Measurements from ENCODE around the gene OR2S2. TPM values are rescaled to one million over a fixed set of nuclear protein-coding genes. Genes with fewer than 3 reads are reported as not detected.

OR2S2 gene
- total RNA-seq, 1 experiment from 2014 or later: not detected

GRCh38 chr9:35974800-35975199 lies 16.8 kb upstream of the OR2S2 start:
- ChIA-PET POLR2A (no interaction called here), CTCF (no interaction called here)
- no peak overlapping the region for H3K4me3 Mint-ChIP-seq (ENCODE audit: unreplicated experiment)
- no peaks in the 10 kb centered on the region for H3K36me3 ChIP-seq (ENCODE audit: control insufficient read depth, insufficient read depth, low read length)
- no peaks in the 10 kb centered on the region for H3K4me1 Mint-ChIP-seq (ENCODE audit: low read depth, unreplicated experiment)
- H3K4me1 ChIP-seq: no peaks in the 10 kb centered on the region
- H3K9me3 ChIP-seq: 0 out of 2 replicates have a peak, but pooled peaks cover 9% of the 10 kb centered on the region
- intact Hi-C loops (cut with micrococcal nuclease; ENCODE audit: unreplicated experiment): loop anchor here (1.0 kb wide), 1 partner anchor 12 kb away; no protein-coding TSS in a partner anchor
- no TSS peak for BruUV-seq (replicated peaks)
- no peak overlapping the region for H3K27ac Mint-ChIP-seq (ENCODE audit: unreplicated experiment)
- H3K9me3 Mint-ChIP-seq (ENCODE audit: unreplicated experiment): peaks cover 19% of the 10 kb centered on the region
- TF ChIP-seq CTCF (IDR thresholded peaks at IDR 0.05; ENCODE audit: insufficient read depth in 1 of 2, low read depth in 1 of 2, low read length in 1 of 2, severe bottlenecking in 1 of 2, unreplicated experiment in 1 of 2): no peak
- H3K27me3 ChIP-seq (replicated peaks; ENCODE audit: control insufficient read depth, insufficient read depth, low read length): no peaks in the 10 kb centered on the region
- H3K4me3 ChIP-seq (ENCODE audit: low read depth, low read length): no peak overlapping the region
- DNase-seq: no peak
- H3K27me3 Mint-ChIP-seq (ENCODE audit: insufficient read depth, unreplicated experiment): peaks cover 13% of the 10 kb centered on the region
- H3K36me3 Mint-ChIP-seq (ENCODE audit: insufficient read depth, unreplicated experiment): no peaks in the 10 kb centered on the region

- H3K27me3 ChIP-seq (replicated peaks; ENCODE audit: control insufficient read depth, insufficient read depth, low read length): no peaks in the 10 kb centered on the region
- CTCF ChIA-PET: no interaction called here
- Mint-ChIP-seq H3K9me3 (ENCODE audit: unreplicated experiment) (peaks cover 19% of the 10 kb centered on the region), H3K36me3 (ENCODE audit: insufficient read depth, unreplicated experiment) (no peaks in the 10 kb centered on the region), H3K27ac (ENCODE audit: unreplicated experiment) (no peak overlapping the region), H3K27me3 (ENCODE audit: insufficient read depth, unreplicated experiment) (peaks cover 7% of the 10 kb centered on the region), H3K4me3 (ENCODE audit: unreplicated experiment) (no peak overlapping the region), H3K4me1 (ENCODE audit: low read depth, unreplicated experiment) (no peaks in the 10 kb centered on the region)
- H3K36me3 ChIP-seq (ENCODE audit: control insufficient read depth, insufficient read depth, low read length): no peaks in the 10 kb centered on the region
- BruUV-seq (replicated peaks): no TSS peak
- TF ChIP-seq CTCF (IDR thresholded peaks at IDR 0.05; ENCODE audit: insufficient read depth in 1 of 2, low read depth in 1 of 2, low read length in 1 of 2, severe bottlenecking in 1 of 2, unreplicated experiment in 1 of 2): no peak
- POLR2A ChIA-PET: no interaction called here
- DNase-seq: no peak
- intact Hi-C loops (cut with micrococcal nuclease; ENCODE audit: unreplicated experiment): no loop called here
- no peaks in the 10 kb centered on the region for H3K4me1 ChIP-seq
- H3K4me3 ChIP-seq (ENCODE audit: low read depth, low read length): no peak overlapping the region
- 0 out of 2 replicates have a peak, but pooled peaks cover 9% of the 10 kb centered on the region for H3K9me3 ChIP-seq
Measured at GRCh38 chr9:35972093-35972492, 14.1 kb upstream of the OR2S2 start.

- no peaks in the 10 kb centered on the region for H3K9me3 ChIP-seq
- Mint-ChIP-seq H3K4me1 (ENCODE audit: low read depth, unreplicated experiment) (no peaks in the 10 kb centered on the region), H3K27ac (ENCODE audit: unreplicated experiment) (no peak overlapping the region), H3K4me3 (ENCODE audit: unreplicated experiment) (no peak overlapping the region), H3K9me3 (ENCODE audit: unreplicated experiment) (no peaks in the 10 kb centered on the region), H3K36me3 (ENCODE audit: insufficient read depth, unreplicated experiment) (no peaks in the 10 kb centered on the region), H3K27me3 (ENCODE audit: insufficient read depth, unreplicated experiment) (peaks cover 17% of the 10 kb centered on the region)
- intact Hi-C loops (cut with micrococcal nuclease; ENCODE audit: unreplicated experiment): no loop called here
- no TSS peak for BruUV-seq (replicated peaks)
- no peak for TF ChIP-seq CTCF (IDR thresholded peaks at IDR 0.05; ENCODE audit: insufficient read depth in 1 of 2, low read depth in 1 of 2, low read length in 1 of 2, severe bottlenecking in 1 of 2, unreplicated experiment in 1 of 2)
- POLR2A ChIA-PET: no interaction called here
- no peak overlapping the region for H3K4me3 ChIP-seq (ENCODE audit: low read depth, low read length)
- no peaks in the 10 kb centered on the region for H3K27me3 ChIP-seq (replicated peaks; ENCODE audit: control insufficient read depth, insufficient read depth, low read length)
- CTCF ChIA-PET: no interaction called here
- H3K4me1 ChIP-seq: no peaks in the 10 kb centered on the region
- no peaks in the 10 kb centered on the region for H3K36me3 ChIP-seq (ENCODE audit: control insufficient read depth, insufficient read depth, low read length)
- no peak for DNase-seq
Measured at GRCh38 chr9:35967042-35967441, 9.1 kb upstream of the OR2S2 start.

All from Caco-2 (cell line).